Tongue (tissue), 3 donors: ENCODE data around the gene EPB42. TPM values are rescaled to one million over a fixed set of nuclear protein-coding genes. Genes with fewer than 3 reads are reported as not detected.
A peak's percentile ranks its signal among the peaks of the same experiment; 100 is the strongest.
"Not testable (repeated sequence)": the region's sequence is repeated elsewhere in the genome, so short reads cannot be mapped to it uniquely, and the experiment has no call there.

Experiments
- DNase-seq: peaks from one replicate; pipeline ENCODE4 v3.0.0-alpha.2; 2015
- small RNA-seq: library from RNA; depleted of rRNA; stranded (forward); fragments of <200 nt; gene quantifications from one replicate; pipeline ENCODE3, GENCODE V24; 2014; ENCODE audit warnings: low replicate concordance
- total RNA-seq: library from RNA; depleted of rRNA; stranded (reverse); fragments of >200 nt; gene quantifications from one replicate; pipeline ENCODE4 v1.2.3, GENCODE V29; 2014

Gene EPB42
- total RNA-seq, 1 donor from 2014 or later, result 4.6 TPM

DNA sequence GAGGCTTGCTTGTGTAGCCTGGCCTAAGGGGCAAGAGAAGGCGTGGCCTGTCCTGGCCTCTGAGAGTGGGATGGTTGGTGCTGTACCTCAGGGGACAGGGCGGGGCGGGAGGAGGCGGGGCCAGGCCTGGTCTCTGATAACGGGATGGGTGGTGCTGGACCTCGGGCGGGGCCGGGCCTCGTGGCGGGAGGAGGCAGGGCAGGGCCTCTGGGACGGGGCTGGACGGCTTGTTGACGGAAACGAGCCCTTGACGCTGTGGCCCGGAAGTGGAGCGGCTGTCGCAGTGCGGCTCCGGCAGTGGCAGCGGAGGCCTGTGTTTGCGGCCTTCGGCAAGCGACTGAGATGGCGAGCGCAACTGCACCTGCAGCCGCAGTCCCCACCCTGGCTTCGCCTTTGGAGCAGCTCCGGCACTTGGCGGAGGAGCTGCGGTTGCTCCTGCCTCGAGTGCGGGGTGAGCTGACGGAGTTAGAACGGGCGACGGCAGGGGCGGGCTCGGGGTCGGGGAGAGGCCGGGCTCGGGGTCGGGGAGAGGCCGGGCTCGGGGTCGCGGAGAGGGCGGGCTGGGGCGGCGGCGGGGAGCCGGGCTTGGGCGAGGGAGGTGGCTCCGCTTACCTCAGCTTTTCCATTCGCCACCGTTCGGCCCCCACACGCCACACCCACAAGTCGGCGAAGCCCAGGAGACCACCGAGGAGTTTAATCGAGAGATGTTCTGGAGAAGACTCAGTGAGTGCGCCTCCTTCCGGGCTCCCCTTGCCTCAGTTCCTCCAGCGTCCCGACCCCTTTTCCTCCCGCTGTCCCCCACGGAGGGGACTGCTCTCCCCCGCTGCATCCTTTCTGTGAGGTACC, 35.4 kb downstream of the EPB42 start, which contains the start of gene CCNDBP1:
Gene CCNDBP1 (plus strand): TSS at position 247 of the 846 bp plus-strand sequence. CDS start 96 bp downstream, at position 343.
- peak; percentile 85 for DNase-seq

DNA sequence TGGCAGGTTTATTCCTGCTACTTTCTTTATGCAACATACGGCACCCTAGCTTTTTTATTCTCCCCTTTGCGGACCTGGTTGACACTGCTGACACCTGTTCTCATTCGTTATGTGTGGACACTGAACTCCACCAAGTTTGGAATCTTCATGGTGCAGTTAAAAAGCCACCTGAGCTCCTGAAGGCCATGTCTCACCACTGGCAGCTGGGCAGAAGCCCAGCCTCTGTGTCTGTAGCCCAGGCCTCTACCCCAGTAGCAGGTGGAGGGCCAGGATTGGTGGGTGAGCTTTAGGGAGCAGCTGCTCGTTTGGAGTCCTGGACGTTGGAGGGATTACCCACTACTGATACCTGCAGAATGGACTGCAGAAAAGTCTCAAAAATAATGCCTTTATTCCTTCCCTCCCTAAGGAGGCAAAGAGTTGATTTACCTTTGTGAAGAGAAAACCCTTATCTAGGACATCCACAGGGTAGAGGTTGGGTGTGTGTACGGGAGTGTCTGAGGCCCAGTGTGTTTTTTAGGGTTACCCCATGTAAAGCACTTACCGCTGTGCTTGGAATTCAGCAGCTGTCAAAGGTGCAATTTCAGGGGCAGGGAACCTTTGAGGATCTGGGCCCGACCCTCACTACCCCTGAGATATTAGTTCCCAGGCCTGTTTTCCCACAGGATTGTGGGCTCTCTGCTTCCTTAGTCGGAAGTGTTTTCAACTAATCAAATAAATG, 36.3 kb downstream of the EPB42 start:
- no peak for DNase-seq

DNA sequence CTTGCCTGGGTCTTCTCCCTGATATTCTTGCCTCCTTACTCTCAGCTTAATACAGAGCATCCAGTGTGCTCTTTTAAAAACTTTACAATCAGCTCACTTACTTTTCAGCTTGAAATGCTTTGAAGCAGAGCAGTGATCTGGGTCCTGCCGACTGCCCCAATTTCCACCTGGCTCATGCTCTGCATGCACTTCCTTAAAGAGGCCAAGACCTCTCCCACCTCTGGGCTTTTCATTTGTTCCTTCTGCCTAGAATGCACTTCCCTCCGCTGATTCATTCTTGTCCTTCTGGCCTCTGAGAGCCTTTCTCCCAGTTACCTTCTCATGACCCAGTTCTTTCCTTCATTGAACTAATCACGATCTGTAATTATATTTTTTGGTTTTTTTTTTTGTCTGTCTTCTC, 37.5 kb downstream of the EPB42 start:
- no peak for DNase-seq

DNA sequence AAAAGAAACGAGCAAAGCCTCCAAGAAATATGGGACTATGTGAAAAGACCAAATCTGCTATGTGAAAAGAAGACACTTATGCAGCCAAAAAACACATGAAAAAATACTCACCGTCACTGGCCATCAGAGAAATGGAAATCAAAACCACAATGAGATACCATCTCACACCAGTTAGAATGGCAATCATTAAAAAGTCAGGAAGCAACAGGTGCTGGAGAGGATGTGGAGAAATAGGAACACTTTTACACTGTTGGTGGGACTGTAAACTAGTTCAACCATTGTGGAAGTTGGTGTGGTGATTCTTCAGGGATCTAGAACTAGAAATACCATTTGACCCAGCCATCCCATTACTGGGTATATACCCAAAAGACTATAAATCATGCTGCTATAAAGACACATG, 43.7 kb downstream of the EPB42 start:
- not testable (repeated sequence) for DNase-seq

DNA sequence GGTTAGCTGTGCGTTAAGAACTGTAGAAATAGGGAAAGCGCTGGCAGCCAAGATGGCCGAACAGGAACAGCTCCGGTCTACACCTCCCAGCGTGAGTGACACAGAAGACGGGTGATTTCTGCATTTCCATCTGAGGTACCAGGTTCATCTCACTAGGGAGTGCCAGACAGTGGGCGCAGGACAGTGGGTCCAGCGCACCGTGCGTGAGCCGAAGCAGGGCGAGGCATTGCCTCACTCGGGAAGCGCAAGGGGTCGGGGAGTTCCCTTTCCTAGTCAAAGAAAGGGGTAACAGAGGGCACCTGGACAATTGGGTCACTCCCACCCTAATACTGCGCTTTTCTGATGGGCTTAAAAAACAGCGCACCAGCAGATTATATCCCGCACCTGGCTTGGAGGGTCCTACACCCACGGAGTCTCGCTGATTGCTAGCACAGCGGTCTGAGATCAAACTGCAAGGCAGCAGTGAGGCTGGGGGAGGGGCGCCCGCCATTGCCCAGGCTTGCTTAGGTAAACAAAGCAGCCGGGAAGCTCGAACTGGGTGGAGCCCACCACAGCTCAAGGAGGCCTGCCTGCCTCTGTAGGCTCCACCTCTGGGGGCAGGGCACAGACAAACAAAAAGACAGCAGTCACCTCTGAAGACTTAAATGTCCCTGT, 45.0 kb downstream of the EPB42 start:
- not testable (repeated sequence) for DNase-seq

DNA sequence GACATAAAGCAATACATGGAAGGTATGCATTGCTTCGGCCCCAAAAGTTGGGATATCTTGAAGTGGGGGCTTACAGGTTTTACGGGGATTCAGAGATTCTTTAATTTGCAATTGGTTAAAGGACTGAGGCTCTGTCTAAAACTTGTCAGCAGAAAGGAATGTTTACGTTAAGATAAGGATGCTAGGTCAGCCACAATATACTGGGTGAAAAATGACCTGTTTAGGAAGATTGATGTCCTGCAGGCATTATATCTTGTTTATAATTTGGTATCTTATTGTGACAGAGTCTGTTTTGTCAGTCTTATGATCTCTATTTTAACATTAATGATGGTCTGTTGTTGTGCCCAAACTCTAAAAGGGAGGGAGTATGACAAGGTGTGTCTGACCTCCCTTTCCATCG, 50.9 kb downstream of the EPB42 start:
- no peak for DNase-seq

DNA sequence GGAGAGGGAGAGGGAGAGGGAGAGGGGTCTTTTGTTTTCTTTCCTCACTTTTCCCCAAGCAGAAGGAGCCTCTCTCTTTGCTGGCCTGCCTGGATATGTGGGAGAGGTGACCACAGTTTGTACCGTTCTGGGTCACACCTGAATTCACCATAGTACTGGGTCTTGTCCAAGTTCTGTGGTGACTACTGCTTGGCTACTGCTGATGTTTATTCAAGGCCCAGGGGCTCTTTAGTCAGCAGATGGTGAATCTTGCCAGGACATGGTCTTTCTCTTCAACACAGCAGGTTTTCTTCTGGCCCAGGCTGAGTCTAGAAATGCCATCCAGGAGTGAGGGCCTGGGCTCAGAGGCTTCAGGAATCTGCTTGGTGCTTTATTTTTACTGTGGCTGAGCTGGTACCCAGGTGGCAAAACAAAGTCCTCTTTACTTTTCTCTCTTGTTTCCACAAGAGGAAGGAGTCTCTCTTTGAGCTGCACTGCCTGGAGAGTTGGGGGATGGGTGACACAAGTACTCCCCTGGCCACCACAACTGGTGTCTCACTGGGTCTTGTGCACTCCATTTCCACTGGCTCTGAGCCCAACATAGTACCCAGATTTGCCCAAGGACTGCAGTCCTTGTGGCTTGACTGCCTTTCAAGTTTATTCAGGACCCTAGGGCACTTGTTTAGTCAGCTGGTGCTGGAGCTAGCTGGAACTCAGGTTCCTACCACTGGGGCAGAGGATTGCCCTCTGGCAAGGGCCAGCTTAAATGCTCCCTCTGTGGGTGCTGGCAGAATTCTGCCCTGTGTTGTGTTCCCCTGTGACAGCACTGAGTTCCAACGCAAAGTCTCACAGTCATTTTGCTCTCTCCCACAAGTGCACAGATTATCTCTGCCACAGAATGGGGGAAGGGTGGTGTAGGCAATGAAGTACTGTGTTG, 52.4 kb downstream of the EPB42 start:
- DNase-seq, result no peak

DNA sequence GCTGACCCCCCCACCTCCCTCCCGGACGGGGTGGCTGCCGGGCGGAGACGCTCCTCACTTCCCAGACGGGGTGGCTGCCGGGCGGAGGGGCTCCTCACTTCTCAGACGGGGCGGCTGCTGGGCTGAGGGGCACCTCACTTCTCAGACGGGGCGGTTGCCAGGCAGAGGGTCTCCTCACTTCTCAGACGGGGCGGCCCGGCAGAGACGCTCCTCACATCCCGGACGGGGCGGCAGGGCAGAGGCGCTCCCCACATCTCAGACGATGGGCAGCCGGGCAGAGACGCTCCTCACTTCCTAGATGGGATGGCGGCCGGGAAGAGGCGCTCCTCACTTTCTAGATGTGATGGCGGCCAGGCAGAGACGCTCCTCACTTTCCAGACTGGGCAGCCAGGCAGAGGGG, 53.6 kb downstream of the EPB42 start:
- not testable (repeated sequence) for DNase-seq

DNA sequence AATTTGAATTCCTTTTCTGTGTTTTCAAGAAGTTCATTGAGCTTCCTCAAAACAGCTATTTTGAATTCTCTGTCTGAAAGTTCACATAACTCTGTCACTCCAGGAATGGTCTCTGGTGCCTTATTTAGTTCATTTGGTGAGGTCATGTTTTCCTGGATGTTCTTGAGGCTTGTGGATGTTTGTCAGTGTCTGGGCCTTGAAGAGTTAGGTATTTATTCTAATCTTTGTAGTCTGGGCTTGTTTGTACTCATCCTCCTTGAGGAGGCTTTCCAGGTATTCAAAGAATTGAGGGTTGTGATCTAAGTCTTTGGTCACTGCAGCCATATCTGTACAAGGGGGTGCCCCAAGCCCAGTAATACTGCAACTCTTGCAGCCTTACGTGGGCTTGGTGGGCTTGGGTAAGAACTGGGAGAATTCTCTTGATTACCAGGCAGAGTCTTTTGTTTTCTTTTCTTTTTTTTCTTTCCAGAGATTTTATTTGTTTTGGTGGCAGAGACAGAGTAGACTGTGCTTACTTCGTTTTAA, 55.0 kb downstream of the EPB42 start:
- DNase-seq, result no peak

DNA sequence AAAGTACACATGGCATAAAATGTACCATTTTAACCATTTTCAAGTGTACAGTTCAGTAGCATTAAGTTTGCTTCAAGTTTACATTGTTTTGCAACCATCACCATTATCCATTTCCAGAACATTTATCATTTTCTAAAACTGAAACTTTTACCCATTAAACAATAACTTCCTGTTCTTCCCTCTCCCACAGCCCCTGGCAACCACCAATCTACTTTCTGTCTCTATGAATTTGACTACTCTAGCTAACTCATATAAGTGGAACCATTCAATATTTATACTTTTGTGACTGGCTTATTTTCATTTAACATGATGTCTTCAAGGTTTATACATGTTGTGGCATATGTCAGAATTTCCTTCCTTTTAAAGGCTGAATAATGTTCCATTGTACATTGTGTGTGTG, 67.5 kb downstream of the EPB42 start:
- no peak for DNase-seq

DNA sequence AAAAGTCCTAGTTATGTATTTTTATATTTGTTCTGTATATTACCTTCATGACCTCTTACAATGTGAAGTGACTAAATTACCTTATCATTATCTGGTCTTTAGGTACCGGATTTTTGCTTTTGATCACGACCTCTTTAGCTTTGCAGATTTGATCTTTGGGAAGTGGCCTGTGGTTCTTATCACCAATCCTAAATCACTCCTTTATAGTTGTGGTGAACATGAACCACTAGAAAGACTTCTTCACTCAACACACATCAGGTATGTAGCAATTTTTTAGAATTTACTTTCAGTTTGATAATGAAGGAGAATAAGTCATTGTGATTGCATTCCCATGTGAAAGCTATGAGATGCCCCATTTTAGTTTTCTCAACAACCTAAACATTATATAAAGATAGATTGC, 69.1 kb downstream of the EPB42 start:
- no peak for DNase-seq

DNA sequence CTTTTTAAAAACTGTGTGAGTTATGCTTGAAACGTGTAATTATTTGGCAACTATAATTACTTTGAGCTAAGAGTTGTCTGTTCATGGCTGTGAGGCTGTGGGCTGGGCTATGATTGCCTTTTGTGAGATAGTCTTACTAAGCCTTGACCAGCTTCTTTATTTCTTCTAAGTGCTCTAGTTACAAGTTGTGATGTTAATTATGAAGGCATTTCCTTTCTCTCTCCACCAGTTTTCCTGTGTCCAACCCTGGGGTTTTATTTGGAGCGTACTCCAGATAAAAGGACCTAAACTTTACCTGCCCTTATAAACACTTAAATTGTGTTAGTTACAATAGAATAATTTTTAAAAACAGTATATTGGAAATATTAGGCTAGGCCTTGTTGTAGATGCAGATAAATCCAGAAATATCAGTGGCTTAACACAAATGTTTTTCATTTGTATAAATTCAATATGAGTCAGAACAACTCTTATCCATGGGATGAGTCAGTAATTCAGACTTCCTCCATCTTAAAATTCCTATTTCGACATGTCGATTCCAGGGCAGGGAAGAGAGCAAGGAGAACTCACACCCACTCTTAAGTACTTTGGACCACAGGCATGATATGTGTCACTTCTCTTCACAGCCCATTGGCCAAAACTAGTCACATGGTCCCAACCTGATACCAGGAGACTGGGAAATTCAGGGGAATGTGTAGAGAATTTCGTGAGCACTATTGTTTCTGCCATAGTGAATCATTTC, 70.5 kb downstream of the EPB42 start:
- no peak for DNase-seq

Small RNA genes within 50 kb of the gene (small RNA-seq; reads per million reads assigned to genes)
- gene RF00019, result not detected

Other genes starting within 250 kb of the EPB42 start
- 32.4 TPM for gene UBR1, start 115.0 kb downstream of the EPB42 start, total RNA-seq
- gene TMEM62, start 87.4 kb downstream of the EPB42 start, total RNA-seq, result 16.6 TPM
- gene CCNDBP1, start 35.6 kb downstream of the EPB42 start, total RNA-seq, result 44.7 TPM
- 6.8 TPM for gene TGM5, start 45.9 kb upstream of the EPB42 start, total RNA-seq
- not detected for gene TGM7, start 81.2 kb upstream of the EPB42 start, total RNA-seq
- 5.2 TPM for gene LCMT2, start 109.6 kb upstream of the EPB42 start, total RNA-seq
- 37.8 TPM for gene ZSCAN29, start 150.0 kb upstream of the EPB42 start, total RNA-seq
- 13.2 TPM for gene TUBGCP4, start 150.1 kb upstream of the EPB42 start, total RNA-seq